ENCODE results near the gene DMRTC1B. TPM values are rescaled to one million over a fixed set of nuclear protein-coding genes. Genes with fewer than 3 reads are reported as not detected.

DMRTC1B gene
- total RNA-seq, 1 donor from 2014 or later, result 0.45 TPM

Other genes starting within 250 kb of the DMRTC1B start
- 39.4 TPM for gene HDAC8, start 204.0 kb upstream of the DMRTC1B start, total RNA-seq
- 2.8 TPM for gene PHKA1, start 62.6 kb upstream of the DMRTC1B start, total RNA-seq
- not detected for gene FAM236B, start 5.8 kb downstream of the DMRTC1B start, total RNA-seq
- not detected for gene FAM236D, start 31.3 kb downstream of the DMRTC1B start, total RNA-seq
- gene FAM236C, start 135.7 kb downstream of the DMRTC1B start, total RNA-seq, result not detected
- gene FAM236A, start 161.3 kb downstream of the DMRTC1B start, total RNA-seq, result not detected
- not detected for gene DMRTC1, start 166.9 kb downstream of the DMRTC1B start, total RNA-seq
- gene PABPC1L2B, start 226.0 kb downstream of the DMRTC1B start, total RNA-seq, result not detected

Data from sciatic nerve (tissue), 1 donor.